VCaP (cell line): ENCODE measurements around the gene MRPL43.

Experiments used
- H3K27ac ChIP-seq: fragments of 450-650 bp; 2 replicates; pipeline ENCODE4 v1.5.1; 2017
- TF ChIP-seq, protein P1 (sequence below): fragments of 450-650 bp; conservative IDR thresholded peaks from 2 replicates; pipeline ENCODE4 v1.5.1; 2017; ENCODE audit warnings: mild to moderate bottlenecking, moderate library complexity

The MRPL43 gene

DNA sequence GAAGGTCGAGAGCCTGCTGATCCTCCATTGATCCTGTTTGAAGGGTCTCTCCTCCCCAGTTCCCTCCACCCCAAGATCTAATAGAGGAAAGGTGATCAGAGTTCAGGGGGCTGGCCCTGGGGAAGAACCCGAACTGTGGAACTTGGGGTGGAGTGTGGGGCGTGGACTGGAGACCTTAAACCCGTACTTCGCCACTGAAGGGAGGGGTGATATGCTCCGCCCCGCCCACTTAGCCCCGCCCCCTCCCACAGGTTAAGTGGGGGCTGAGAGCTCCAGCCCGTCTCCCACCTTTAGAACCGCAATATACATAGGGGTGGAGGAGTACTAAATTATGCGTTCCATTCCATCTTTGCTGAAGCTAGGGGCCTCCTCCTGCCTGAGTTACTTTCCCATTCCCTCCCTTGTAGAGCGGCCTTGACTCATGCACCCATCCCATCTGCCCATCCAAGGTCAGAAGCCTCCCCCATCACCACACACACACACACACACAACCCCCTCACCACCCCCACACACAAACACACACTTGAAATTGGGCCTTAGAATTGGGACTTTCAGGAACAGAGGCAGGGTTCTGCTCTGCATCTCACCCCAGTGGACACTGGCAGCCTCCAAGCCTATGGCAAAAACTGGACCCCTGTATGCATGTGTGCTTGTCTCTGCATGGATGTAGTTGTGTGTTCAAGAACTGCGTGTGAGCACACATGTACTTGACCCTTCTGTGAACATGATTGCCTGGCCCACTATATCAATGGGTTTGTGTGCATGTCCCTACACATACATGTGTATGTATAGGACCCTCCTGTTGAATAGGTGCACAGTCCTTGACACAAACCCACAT, 17.0 kb downstream of the MRPL43 start:
- TF ChIP-seq, protein P1, sequence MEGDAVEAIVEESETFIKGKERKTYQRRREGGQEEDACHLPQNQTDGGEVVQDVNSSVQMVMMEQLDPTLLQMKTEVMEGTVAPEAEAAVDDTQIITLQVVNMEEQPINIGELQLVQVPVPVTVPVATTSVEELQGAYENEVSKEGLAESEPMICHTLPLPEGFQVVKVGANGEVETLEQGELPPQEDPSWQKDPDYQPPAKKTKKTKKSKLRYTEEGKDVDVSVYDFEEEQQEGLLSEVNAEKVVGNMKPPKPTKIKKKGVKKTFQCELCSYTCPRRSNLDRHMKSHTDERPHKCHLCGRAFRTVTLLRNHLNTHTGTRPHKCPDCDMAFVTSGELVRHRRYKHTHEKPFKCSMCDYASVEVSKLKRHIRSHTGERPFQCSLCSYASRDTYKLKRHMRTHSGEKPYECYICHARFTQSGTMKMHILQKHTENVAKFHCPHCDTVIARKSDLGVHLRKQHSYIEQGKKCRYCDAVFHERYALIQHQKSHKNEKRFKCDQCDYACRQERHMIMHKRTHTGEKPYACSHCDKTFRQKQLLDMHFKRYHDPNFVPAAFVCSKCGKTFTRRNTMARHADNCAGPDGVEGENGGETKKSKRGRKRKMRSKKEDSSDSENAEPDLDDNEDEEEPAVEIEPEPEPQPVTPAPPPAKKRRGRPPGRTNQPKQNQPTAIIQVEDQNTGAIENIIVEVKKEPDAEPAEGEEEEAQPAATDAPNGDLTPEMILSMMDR: no peak

DNA sequence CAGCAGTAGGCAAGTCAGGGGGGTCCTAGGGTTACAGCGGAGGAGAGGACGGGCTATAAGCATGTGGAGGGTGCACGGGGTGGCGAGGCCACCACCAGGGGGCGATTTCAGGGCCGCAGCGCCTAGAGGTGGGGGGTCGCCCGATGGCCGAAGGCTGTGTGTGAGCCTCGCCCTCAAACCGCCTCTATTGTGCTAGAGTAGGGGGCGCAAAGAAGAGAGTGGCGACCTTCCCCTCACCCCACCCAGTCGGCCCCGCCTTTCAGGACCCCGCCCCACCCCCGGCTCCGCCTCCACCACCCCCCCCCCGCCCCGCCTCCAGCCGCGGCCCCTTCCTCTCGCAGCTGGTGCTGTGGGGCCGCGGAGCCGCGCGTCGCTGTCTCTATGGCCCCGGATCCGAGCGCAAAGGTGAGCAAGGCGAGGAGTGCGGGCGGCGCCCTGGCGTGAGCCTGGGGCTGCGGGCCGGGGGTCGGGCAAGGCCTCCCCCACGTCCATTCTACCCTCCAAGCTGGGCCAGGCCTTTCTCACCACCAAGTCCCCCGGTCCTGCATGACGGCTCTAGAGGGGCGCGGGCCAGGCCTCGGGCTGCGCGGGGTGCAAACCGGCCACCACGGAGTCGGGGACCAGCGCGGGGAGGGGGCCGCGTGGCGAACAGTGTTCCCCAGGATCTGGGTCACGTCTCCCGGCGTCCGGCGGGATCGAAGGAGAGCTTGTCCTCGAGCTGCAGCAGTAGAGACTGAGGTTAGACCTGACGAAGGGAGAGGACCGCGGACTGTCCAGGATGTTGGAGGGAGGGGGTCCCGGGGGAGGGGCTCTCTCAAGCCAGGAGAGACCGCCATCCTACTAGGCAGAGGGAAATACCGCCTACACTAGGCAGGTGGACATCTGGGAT, 17.9 kb downstream of the MRPL43 start, which contains the start of gene SEMA4G:
Gene SEMA4G (plus strand): TSS at position 318 of the 889 bp plus-strand sequence. CDS start 3,409 bp downstream, outside the sequence.
- H3K27ac ChIP-seq: no peak within 1 kb of the TSS
- TF ChIP-seq, protein P1: peak; percentile 36; the same call in 1 of the 2 replicates

More for the DNA sequence above, 17.0 kb downstream of the MRPL43 start:
- no peak overlapping the region for H3K27ac ChIP-seq

DNA sequence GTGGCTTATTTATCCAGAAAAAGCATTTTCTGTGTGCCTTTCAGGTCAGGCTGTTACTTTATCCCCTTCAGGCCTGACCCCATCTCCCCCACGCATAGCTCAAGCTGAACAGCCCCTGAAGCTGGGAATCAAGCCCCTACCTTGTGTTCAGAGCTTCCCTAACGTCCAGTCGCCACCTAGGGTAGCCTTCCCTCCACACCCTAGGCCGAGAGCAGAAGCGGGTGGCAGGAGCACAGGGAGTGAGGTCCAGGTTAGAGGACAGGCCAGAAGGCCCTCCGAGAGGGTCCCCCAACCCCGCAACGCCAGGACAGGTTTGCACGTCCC, 18.5 kb downstream of the MRPL43 start:
- H3K27ac ChIP-seq: no peak overlapping the region
- TF ChIP-seq, protein P1: no peak

DNA sequence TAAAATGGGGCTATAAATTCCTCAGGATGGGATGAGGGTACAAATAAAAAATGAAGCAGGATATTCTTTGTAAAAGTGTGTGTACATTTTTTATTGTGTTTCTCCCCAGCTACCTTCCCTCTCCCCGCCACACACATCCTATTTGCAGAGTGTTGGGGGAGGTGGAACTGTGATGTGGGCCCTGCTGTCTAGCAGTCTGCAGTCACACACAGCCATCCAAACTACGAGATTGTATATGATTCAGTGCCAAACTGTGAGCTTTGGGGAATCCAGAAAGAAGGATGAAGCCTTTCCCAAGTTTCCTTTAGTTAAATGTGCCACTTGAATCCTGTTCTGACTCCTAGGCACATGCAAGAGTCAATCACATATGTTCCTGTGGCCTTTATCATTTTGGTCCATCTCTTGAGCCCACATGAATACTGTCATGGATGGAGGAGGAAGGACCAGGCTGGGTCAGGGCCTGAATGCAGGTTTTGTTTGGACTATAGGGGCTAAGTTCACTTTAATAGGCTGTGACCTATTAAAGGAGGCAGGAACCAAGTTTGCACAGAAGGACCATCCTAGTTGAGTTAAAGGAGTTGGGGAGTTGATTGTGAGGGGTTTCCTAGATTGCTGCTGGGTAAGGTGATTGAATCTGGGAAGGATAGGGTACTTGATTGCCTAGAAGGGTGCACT, 19.1 kb downstream of the MRPL43 start:
- H3K27ac ChIP-seq: no peak overlapping the region
- TF ChIP-seq, protein P1: no peak

DNA sequence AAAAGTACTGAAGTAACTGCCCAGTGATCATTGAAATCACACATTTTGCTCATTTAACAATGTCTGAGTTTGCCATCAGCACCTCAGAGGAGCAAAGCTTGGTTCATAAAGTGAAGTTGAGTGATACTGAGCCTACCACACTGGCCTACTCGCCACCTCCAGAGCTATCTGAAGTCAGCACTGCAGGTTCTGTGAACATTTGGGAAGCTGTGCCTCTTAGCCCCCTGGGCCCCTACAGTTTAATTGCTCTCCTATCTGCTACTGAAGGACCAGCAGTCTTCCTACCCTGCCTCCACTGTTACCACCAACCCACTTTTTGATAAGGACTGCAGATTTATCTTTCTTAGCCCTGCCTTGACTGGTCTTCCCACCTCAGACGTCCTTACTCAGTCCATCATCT, 20.0 kb downstream of the MRPL43 start:
- H3K27ac ChIP-seq: no peak overlapping the region

DNA sequence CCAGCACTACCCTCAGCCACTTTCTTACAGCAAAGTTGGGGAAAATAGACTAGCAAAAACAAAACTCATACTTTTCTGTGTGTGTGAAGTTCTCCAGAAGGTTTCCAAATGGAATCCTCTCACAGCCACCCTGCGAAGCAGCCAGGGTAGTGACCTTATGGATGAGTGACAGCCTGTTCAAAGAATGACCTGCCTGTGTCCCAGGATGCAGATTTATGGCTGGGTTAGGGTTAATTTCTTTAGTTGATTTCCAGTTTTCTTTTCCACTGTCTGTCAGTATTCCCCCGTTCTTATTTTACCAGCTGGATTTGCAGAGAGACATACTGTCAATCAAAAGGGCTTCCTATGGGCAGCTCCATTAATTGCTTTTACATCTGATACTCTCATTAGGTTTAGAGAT, 20.4 kb downstream of the MRPL43 start:
- TF ChIP-seq, protein P1: no peak
- no peak overlapping the region for H3K27ac ChIP-seq

More for the DNA sequence above, 20.0 kb downstream of the MRPL43 start:
- TF ChIP-seq, protein P1: no peak

DNA sequence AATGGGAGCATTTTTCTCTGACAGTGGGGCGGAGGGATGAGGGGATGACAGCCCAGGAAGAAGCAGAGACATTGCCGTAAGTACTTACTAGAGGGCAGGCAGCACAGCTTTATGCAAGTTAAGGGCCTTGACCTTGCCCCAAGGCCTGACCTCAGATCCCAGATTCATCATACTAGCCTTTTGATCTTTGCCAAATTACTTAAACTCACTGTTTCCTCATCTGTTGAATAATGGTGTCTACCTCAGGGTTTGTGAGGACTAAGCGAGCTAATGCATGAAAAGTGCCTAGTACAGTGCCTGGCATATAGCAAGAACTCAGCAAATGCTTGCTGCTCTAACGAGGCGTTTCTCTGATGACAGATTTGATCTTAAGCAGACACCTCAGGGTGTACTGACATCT, 21.5 kb downstream of the MRPL43 start:
- TF ChIP-seq, protein P1: no peak
- no peak overlapping the region for H3K27ac ChIP-seq
